Measurements from ENCODE around the gene TP53TG5. TPM values are rescaled to one million over a fixed set of nuclear protein-coding genes. Genes with fewer than 3 reads are reported as not detected.

The TP53TG5 gene
- not detected in 2 replicates for total RNA-seq

GRCh38 chr20:45378191-45378590, at the start of gene TP53TG5:
Gene TP53TG5 (minus strand): TSS chr20:45378325. CDS start chr20:45378236, 89 bp downstream.

GRCh38 chr20:45415822-45416637, 37.9 kb upstream of the TP53TG5 start, which contains the start of gene PIGT:
Gene PIGT (plus strand): TSS chr20:45416141. CDS start chr20:45416157, 16 bp downstream.

DNA sequence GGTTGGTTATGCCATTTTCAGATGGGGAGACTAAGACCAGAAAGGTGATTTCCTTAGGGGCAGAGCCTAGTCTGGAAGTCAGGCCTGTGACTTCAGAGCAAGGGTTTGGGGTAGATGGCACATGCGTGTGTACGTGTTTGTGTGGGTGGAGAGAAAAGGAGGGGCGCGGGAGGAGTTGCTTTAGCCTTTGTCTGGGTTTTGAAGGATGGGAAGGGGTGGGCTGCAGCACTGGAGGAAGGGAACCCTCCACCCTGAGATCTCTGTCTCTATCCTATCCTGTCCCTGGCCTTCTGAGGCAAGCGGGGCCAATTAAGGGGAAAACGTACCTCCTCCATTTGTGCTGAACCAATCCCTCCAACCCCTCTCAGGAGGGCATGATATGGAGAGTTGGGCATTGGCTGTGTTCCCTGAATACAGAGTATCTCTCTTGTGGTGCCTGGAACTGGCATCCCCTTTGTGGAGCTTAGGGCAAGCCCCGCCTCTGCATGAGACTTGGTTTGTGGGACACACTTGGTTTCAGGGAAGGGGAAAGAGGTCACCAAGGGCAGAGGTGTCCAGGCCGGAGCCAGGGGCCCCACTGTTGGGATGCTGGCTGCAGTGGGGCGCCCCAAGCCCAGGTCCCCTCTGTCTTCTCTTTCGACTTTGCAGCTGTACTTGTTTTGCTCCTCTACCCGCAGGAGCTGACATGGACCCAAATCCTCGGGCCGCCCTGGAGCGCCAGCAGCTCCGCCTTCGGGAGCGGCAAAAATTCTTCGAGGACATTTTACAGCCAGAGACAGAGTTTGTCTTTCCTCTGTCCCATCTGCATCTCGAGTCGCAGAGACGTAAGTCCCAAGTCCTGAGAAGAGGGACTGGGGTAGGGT, 29.9 kb upstream of the TP53TG5 start, which contains the start of gene DBNDD2:
Gene DBNDD2 (plus strand): TSS at position 507 of the 863 bp plus-strand sequence. CDS start 179 bp downstream, at position 686.

GRCh38 chr20:45362804-45363610, 15.1 kb downstream of the TP53TG5 start, which contains the start of gene SYS1:
Gene SYS1 (plus strand): TSS chr20:45363156. CDS start chr20:45363532, 376 bp downstream.

GRCh38 chr20:45347936-45348778, 30.0 kb downstream of the TP53TG5 start, which contains the start of gene SDC4:
Gene SDC4 (minus strand): TSS chr20:45348424. CDS start chr20:45348384, 40 bp downstream.

Other genes with a start within 250 kb of the TP53TG5 start
- gene PI3, start 203.4 kb downstream of the TP53TG5 start, total RNA-seq: not detected in 2 replicates
- not detected in 2 replicates for gene SEMG1, start 171.3 kb downstream of the TP53TG5 start, total RNA-seq
- not detected in 2 replicates for gene SEMG2, start 157.0 kb downstream of the TP53TG5 start, total RNA-seq
- not detected in 2 replicates for gene SLPI, start 123.8 kb downstream of the TP53TG5 start, total RNA-seq
- gene RBPJL, start 71.5 kb downstream of the TP53TG5 start, total RNA-seq: not detected in 2 replicates
- gene MATN4, start 70.0 kb downstream of the TP53TG5 start, total RNA-seq: 0.11 TPM in 1 of 2 replicates, not detected in the other
- 129 and 156 TPM in 2 replicates for gene SDC4, start 29.9 kb downstream of the TP53TG5 start, total RNA-seq
- 18.5 and 19.4 TPM in 2 replicates for gene SYS1, start 15.2 kb downstream of the TP53TG5 start, total RNA-seq
- gene DBNDD2, start 30.0 kb upstream of the TP53TG5 start, total RNA-seq: 3.4 and 9.6 TPM in 2 replicates
- gene PIGT, start 37.8 kb upstream of the TP53TG5 start, total RNA-seq: 16.7 and 21.1 TPM in 2 replicates
- not detected in 2 replicates for gene WFDC2, start 91.4 kb upstream of the TP53TG5 start, total RNA-seq
- gene SPINT3, start 137.3 kb upstream of the TP53TG5 start, total RNA-seq: not detected in 2 replicates
- not detected in 2 replicates for gene WFDC6, start 161.2 kb upstream of the TP53TG5 start, total RNA-seq
- gene EPPIN, start 169.1 kb upstream of the TP53TG5 start, total RNA-seq: not detected in 2 replicates
- not detected in 2 replicates for gene WFDC8, start 201.0 kb upstream of the TP53TG5 start, total RNA-seq

Data from uterine smooth muscle cell (primary cell).